ENCODE results near the gene FAM156B. TPM values are rescaled to one million over a fixed set of nuclear protein-coding genes. Genes with fewer than 3 reads are reported as not detected.
"Not testable (repeated sequence)": the region's sequence is repeated elsewhere in the genome, so short reads cannot be mapped to it uniquely, and the experiment has no call there.

FAM156B gene
- total RNA-seq, 1 experiment from 2014 or later = 20.0 TPM

DNA sequence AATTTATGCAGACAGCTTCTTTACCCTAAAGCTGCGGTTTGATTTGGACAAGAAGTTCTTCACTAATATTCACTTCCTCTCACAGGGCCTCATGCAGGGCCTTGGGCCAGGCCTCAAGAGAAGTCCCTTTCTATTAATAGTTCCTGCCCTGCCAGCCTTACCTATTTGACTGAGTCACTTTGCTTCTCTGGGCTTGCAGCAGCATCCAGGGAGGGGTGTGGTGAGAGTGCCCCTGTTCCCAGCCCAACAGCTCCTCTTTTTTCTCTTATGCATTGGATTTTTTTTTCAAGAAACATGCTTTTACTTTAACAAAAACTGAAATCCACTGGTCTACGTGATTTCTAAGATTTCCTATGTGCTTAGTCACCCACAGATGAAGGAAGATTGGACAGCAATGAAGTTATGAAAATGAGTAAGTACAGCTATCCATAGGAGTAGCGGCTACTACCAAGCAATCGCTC lies 26.7 kb downstream of the FAM156B start:
- CTCF ChIA-PET = interaction anchor here (0.7 kb wide), 1 partner anchor 66 kb away, joined by 4 read pairs; no protein-coding TSS in a partner anchor

DNA sequence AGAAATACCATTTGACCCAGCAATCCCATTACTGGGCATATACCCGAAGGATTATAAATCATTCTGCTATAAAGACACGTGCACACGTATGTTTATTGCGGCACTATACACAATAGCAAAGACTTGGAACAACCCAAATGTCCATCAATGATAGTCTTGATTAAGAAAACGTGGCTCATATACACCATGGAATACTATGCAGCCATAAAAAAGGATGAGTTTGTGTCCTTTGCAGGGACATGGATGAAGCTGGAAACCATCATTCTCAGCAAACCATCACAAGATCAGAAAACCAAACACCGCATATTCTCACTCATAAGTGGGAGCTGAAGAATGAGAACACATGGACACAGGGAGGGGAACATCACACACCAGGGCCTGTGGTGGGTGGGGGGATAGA lies 33.1 kb downstream of the FAM156B start:
- BruUV-seq (replicated peaks) = not testable (repeated sequence)

More for the DNA sequence above, 26.7 kb downstream of the FAM156B start:
- Histone ChIP-seq H3K9me2 (ENCODE audit: insufficient read depth) (no peaks in the 10 kb centered on the region), H3F3A (ENCODE audit: insufficient read depth, low read depth) (no peaks in the 10 kb centered on the region), H3K4me1 (replicated peaks; ENCODE audit: insufficient read depth) (peaks cover 4% of the 10 kb centered on the region; the same call in 1 of the 2 replicates), H3K79me2 (ENCODE audit: low read depth) (no peaks in the 10 kb centered on the region), H2AFZ (no peak overlapping the region), H3K4me3 (no peak overlapping the region), H4K20me1 (ENCODE audit: insufficient read depth) (no peaks in the 10 kb centered on the region), H3K4me2 (no peak overlapping the region), H3K27ac (no peak overlapping the region), H3K9me3 (ENCODE audit: insufficient read depth, low read depth) (no peaks in the 10 kb centered on the region), H3K36me3 (ENCODE audit: low read depth) (no peaks in the 10 kb centered on the region), H3K27me3 (ENCODE audit: insufficient read depth, low read depth) (no peaks in the 10 kb centered on the region)
- TF ChIP-seq, protein P1, sequence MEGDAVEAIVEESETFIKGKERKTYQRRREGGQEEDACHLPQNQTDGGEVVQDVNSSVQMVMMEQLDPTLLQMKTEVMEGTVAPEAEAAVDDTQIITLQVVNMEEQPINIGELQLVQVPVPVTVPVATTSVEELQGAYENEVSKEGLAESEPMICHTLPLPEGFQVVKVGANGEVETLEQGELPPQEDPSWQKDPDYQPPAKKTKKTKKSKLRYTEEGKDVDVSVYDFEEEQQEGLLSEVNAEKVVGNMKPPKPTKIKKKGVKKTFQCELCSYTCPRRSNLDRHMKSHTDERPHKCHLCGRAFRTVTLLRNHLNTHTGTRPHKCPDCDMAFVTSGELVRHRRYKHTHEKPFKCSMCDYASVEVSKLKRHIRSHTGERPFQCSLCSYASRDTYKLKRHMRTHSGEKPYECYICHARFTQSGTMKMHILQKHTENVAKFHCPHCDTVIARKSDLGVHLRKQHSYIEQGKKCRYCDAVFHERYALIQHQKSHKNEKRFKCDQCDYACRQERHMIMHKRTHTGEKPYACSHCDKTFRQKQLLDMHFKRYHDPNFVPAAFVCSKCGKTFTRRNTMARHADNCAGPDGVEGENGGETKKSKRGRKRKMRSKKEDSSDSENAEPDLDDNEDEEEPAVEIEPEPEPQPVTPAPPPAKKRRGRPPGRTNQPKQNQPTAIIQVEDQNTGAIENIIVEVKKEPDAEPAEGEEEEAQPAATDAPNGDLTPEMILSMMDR (conservative IDR thresholded peaks at IDR 0.05) = no peak
- TF ChIP-seq EZH2 (IDR thresholded peaks at IDR 0.05; ENCODE audit: low read depth) = no peak
- DNase-seq = peak; percentile 37 to 39
- intact Hi-C loops (cut with micrococcal nuclease; ENCODE audit: unreplicated experiment) = no loop called here
- POLR2A ChIA-PET (ENCODE audit: unreplicated experiment) = interaction anchor here (0.6 kb wide), 1 partner anchor 96 kb away, joined by 3 read pairs; no protein-coding TSS in a partner anchor
- BruUV-seq (replicated peaks) = no TSS peak

DNA sequence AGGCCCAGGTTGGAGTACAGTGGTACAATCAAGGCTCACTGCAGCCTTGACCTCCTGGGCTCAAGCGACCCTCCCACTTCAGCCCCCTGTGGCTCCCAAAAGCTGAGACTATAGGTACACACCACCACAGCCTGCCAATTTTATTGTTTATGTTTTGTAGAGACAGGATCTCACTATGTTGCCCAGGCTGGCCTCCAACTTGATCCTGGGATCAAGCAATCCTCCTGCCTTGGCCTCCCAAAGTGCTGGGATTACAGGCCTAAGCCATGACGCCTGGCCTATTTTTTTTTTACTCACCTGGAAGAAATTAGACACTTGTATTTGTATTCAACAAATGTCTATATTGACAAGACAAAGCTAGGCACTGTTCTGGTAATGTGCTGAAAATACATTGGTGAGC lies 36.1 kb downstream of the FAM156B start:
- TF ChIP-seq, protein P1 (conservative IDR thresholded peaks at IDR 0.05) = no peak
- TF ChIP-seq EZH2 (IDR thresholded peaks at IDR 0.05; ENCODE audit: low read depth) = no peak
- Histone ChIP-seq H3K36me3 (ENCODE audit: low read depth) (no peaks in the 10 kb centered on the region), H3K4me1 (replicated peaks; ENCODE audit: insufficient read depth) (no peaks in the 10 kb centered on the region; the same call in 1 of the 2 replicates), H3K9me2 (ENCODE audit: insufficient read depth) (no peaks in the 10 kb centered on the region), H3K27ac (no peak overlapping the region), H3K9me3 (ENCODE audit: insufficient read depth, low read depth) (no peaks in the 10 kb centered on the region), H3K79me2 (ENCODE audit: low read depth) (no peaks in the 10 kb centered on the region), H3F3A (ENCODE audit: insufficient read depth, low read depth) (no peaks in the 10 kb centered on the region), H2AFZ (no peak overlapping the region), H3K27me3 (ENCODE audit: insufficient read depth, low read depth) (no peaks in the 10 kb centered on the region), H3K4me3 (no peak overlapping the region), H4K20me1 (ENCODE audit: insufficient read depth) (no peaks in the 10 kb centered on the region), H3K4me2 (no peak overlapping the region)
- intact Hi-C loops (cut with micrococcal nuclease; ENCODE audit: unreplicated experiment) = no loop called here
- POLR2A ChIA-PET (ENCODE audit: unreplicated experiment) = no interaction called here
- CTCF ChIA-PET = no interaction called here
- DNase-seq = no peak
- no TSS peak for BruUV-seq (replicated peaks)

More for the DNA sequence above, 33.1 kb downstream of the FAM156B start:
- H3F3A ChIP-seq (ENCODE audit: insufficient read depth, low read depth); H3K79me2 ChIP-seq (ENCODE audit: low read depth); H3K4me2 ChIP-seq; H3K4me1 ChIP-seq (replicated peaks; ENCODE audit: insufficient read depth); H3K27ac ChIP-seq; H3K36me3 ChIP-seq (ENCODE audit: low read depth); H4K20me1 ChIP-seq (ENCODE audit: insufficient read depth); H3K9me2 ChIP-seq (ENCODE audit: insufficient read depth); intact Hi-C loops (cut with micrococcal nuclease; ENCODE audit: unreplicated experiment); POLR2A ChIA-PET (ENCODE audit: unreplicated experiment); H3K27me3 ChIP-seq (ENCODE audit: insufficient read depth, low read depth); CTCF ChIA-PET; DNase-seq; H3K9me3 ChIP-seq (ENCODE audit: insufficient read depth, low read depth); H3K4me3 ChIP-seq; H2AFZ ChIP-seq: not testable (repeated sequence)
